PC-9 (cell line): ENCODE results near the gene OPHN1.

Experiments used
- EZH2 ChIP-seq: fragments of 200-600 bp; sonication (generic); IDR thresholded peaks from 2 replicates; pipeline ENCODE4 v1.8.0; 2017; ENCODE audit warnings: antibody characterized with exemption, low read depth
- TF ChIP-seq, protein P1 (sequence below): fragments of 200-600 bp; sonication (generic); conservative IDR thresholded peaks from 2 replicates; pipeline ENCODE4 v1.6.1; 2017; ENCODE audit warnings: mixed run types, antibody characterized with exemption, mild to moderate bottlenecking, moderate library complexity

DNA sequence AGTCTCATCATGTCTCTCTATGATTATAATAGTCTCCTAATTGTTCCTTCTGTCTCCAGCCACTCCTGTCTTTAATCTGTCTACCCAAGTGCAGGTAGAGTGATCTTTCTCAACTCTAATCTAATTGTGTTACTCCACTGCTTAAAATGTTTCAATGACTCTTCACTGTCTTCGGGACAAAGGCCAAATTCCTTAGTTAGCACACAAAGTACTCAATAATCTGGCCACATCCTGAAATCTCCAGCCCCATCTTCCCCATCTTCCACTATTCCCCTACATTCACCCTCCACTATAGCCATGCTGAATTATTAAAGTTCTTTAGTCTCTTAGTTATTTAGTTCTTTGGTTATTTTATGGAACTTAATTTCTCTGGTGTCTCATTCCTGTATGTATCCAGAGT lies 353.3 kb downstream of the OPHN1 start:
- TF ChIP-seq, protein P1, sequence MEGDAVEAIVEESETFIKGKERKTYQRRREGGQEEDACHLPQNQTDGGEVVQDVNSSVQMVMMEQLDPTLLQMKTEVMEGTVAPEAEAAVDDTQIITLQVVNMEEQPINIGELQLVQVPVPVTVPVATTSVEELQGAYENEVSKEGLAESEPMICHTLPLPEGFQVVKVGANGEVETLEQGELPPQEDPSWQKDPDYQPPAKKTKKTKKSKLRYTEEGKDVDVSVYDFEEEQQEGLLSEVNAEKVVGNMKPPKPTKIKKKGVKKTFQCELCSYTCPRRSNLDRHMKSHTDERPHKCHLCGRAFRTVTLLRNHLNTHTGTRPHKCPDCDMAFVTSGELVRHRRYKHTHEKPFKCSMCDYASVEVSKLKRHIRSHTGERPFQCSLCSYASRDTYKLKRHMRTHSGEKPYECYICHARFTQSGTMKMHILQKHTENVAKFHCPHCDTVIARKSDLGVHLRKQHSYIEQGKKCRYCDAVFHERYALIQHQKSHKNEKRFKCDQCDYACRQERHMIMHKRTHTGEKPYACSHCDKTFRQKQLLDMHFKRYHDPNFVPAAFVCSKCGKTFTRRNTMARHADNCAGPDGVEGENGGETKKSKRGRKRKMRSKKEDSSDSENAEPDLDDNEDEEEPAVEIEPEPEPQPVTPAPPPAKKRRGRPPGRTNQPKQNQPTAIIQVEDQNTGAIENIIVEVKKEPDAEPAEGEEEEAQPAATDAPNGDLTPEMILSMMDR: no peak
- no peak for TF ChIP-seq EZH2
